DND-41 (cell line): ENCODE measurements around the gene TOMM70.
A peak's percentile ranks its signal among the peaks of the same experiment; 100 is the strongest.

Experiments used
- ATAC-seq: fragments of 200-7000 bp; cut with Tn5 transposase; 3 replicates; pipeline ENCODE4 v1.9.1; 2021; ENCODE audit warnings: low read depth; ENCODE audit not compliant: insufficient read depth
- DNase-seq: peaks from one replicate; pipeline ENCODE4 v3.0.0-alpha.2; 2020
- H2AFZ ChIP-seq: 2 replicates; pipeline ENCODE4 v1.6.0; 2012; ENCODE audit warnings: low read depth, low read length
- H3K27ac ChIP-seq: 2 replicates; pipeline ENCODE4 v1.5.1; 2012; ENCODE audit warnings: low read length, inconsistent platforms
- H3K27me3 ChIP-seq: fragments of 200-600 bp; sonication (generic); 2 replicates; pipeline ENCODE4 v1.6.0; 2012; ENCODE audit warnings: low read length, mild to moderate bottlenecking, inconsistent platforms; ENCODE audit not compliant: insufficient read depth, poor library complexity
- H3K36me3 ChIP-seq: 2 replicates; pipeline ENCODE4 v1.5.1; 2012; ENCODE audit warnings: low read length, inconsistent platforms; ENCODE audit not compliant: insufficient read depth
- H3K4me1 ChIP-seq: 2 replicates; pipeline ENCODE4 v1.5.1; 2012; ENCODE audit warnings: mild to moderate bottlenecking, low read length; ENCODE audit not compliant: insufficient read depth
- H3K4me2 ChIP-seq: 2 replicates; pipeline ENCODE4 v1.6.0; 2012; ENCODE audit warnings: mild to moderate bottlenecking, moderate library complexity, low read length, inconsistent platforms; ENCODE audit not compliant: insufficient read depth
- H3K4me3 ChIP-seq, 2 experiments: fragments of 200-600 bp in 1 of 2; shearing (Covaris generic) in 1 of 2; 2 replicates each; pipeline ENCODE4 v1.5.1; 2012 to 2016; ENCODE audit warnings: inconsistent platforms in 2 of 2, low read length in 2 of 2, mild to moderate bottlenecking in 2 of 2, low read depth in 1 of 2, moderate library complexity in 1 of 2
- H3K79me2 ChIP-seq: 2 replicates; pipeline ENCODE4 v1.6.0; 2012; ENCODE audit warnings: low read length, inconsistent platforms; ENCODE audit not compliant: insufficient read depth
- H3K9ac ChIP-seq: 2 replicates; pipeline ENCODE4 v1.6.0; 2012; ENCODE audit warnings: low read depth, mild to moderate bottlenecking, inconsistent platforms, low read length, moderate library complexity
- H3K9me3 ChIP-seq: 2 replicates; pipeline ENCODE4 v1.5.1; 2012; ENCODE audit warnings: low read length, moderate library complexity, mild to moderate bottlenecking, inconsistent platforms; ENCODE audit not compliant: insufficient read depth, severe bottlenecking
- H4K20me1 ChIP-seq: 2 replicates; pipeline ENCODE4 v1.6.0; 2012; ENCODE audit warnings: low read length; ENCODE audit not compliant: insufficient read depth
- EZH2 ChIP-seq: IDR thresholded peaks from 3 replicates; pipeline ENCODE4 v1.6.1; 2012; ENCODE audit warnings: borderline replicate concordance, low read depth, mild to moderate bottlenecking, moderate library complexity, low read length, inconsistent platforms; ENCODE audit not compliant: severe bottlenecking
- TF ChIP-seq, protein P1 (sequence below): IDR thresholded peaks from 2 replicates; pipeline ENCODE4 v1.5.1; 2012; ENCODE audit warnings: borderline replicate concordance, low read length, moderate library complexity, mild to moderate bottlenecking; ENCODE audit not compliant: poor library complexity, severe bottlenecking; ENCODE audit errors: extremely low read depth

Gene TOMM70

DNA sequence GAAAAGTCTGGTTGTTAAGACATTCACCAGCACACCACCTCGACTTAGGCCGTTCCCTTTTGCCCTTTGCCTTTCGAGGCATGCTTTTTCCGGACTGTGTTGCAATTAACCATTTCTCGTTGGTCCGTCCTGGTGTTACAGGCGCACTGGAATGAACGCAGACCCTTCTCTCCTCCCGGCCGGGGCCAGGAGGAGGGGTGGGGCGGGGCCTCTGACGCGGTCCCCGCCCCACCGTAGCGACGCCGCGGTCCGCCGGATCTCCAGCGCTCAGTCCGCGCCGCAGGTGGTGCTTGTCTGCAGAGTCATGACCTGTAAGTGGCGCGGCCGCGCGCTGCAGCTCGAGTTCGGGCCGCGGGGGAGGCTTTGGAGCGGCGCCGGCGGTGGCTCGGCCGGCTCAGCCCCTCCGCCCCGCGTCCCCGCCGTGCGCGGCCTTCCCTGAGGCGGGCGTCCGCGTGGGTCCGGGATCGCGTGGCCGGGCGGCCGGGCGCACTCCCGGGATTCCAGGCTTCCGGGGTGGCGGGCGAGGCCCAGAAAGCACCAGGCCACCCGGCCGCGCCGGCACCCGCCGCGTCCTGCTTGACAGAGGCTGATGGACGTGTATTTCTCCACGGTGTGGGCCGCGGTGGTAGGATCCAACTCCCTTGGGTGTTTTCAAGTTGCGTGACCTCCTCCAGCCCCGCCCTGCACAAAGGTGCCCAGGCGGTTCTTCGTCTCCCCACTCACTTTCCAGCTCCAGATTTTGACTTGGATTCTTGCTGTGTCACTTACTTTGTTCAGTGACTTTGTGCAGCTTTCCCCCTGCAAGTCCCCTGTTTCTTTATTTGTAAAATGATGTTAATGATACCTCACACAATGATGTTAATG is 66.2 kb downstream of the TOMM70 start, which contains the start of gene NIT2:
NIT2 (plus strand) TSS at position 270 of the 864 bp plus-strand sequence; CDS start at position 305, 35 bp downstream.
- no peaks in the 10 kb centered on the region for H3K27me3 ChIP-seq
- H3K79me2 ChIP-seq: peaks cover 16% of the 10 kb centered on the region; the same call in 1 of the 2 replicates
- H3K27ac ChIP-seq: peak within 1 kb of the TSS; percentile 73
- H3K9ac ChIP-seq: peak within 1 kb of the TSS; percentile 68
- ATAC-seq: peak; percentile 95
- H4K20me1 ChIP-seq: no peaks in the 10 kb centered on the region
- H3K9me3 ChIP-seq: no peaks in the 10 kb centered on the region
- peak; percentile 83 for DNase-seq
- H3K4me1 ChIP-seq: peaks cover 23% of the 10 kb centered on the region
- peak within 1 kb of the TSS; percentile 37 to 89; a peak in 3 of 4 replicates for H3K4me3 ChIP-seq
- peak within 1 kb of the TSS; percentile 98 for H2AFZ ChIP-seq
- peaks cover 17% of the 10 kb centered on the region for H3K36me3 ChIP-seq
- H3K4me2 ChIP-seq: peak within 1 kb of the TSS; percentile 85
- TF ChIP-seq, protein P1, sequence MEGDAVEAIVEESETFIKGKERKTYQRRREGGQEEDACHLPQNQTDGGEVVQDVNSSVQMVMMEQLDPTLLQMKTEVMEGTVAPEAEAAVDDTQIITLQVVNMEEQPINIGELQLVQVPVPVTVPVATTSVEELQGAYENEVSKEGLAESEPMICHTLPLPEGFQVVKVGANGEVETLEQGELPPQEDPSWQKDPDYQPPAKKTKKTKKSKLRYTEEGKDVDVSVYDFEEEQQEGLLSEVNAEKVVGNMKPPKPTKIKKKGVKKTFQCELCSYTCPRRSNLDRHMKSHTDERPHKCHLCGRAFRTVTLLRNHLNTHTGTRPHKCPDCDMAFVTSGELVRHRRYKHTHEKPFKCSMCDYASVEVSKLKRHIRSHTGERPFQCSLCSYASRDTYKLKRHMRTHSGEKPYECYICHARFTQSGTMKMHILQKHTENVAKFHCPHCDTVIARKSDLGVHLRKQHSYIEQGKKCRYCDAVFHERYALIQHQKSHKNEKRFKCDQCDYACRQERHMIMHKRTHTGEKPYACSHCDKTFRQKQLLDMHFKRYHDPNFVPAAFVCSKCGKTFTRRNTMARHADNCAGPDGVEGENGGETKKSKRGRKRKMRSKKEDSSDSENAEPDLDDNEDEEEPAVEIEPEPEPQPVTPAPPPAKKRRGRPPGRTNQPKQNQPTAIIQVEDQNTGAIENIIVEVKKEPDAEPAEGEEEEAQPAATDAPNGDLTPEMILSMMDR: peak; percentile 4
- TF ChIP-seq EZH2: no peak

DNA sequence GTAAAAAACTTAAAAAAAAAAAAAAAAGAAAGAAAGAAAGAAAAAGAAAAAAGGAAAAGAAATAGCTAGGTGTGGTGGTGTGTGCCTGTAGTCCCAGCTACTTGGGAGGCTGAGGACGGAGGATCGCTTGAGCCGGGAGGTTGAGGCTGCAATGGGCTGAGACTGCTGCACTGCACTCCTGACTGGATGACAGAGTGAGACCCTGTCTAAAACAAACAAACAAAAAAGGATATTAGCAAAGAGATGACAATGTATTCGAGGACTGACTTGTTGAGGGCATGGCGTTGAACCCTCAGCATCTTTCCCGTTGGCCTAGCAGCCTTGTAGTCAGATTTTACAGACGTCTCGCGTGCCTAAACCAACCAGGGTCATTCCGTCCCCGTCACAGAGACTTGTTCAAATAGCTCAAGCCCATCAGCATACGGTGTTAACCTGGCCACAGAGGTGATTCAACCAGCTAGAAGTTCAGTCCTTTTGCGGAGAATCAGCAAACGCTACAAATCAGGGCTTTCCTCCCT is 66.9 kb downstream of the TOMM70 start:
- no peak for TF ChIP-seq EZH2
- TF ChIP-seq, protein P1: no peak
- Histone ChIP-seq H3K27me3 (no peaks in the 10 kb centered on the region), H3K27ac (peak overlapping the region; percentile 70), H3K4me3 (peak overlapping the region; percentile 37 to 89; a peak in 3 of 4 replicates), H3K79me2 (peaks cover 16% of the 10 kb centered on the region; the same call in 1 of the 2 replicates), H3K4me1 (peaks cover 23% of the 10 kb centered on the region), H3K9ac (peak overlapping the region; percentile 68), H2AFZ (peak overlapping the region; percentile 98), H3K9me3 (no peaks in the 10 kb centered on the region), H4K20me1 (no peaks in the 10 kb centered on the region), H3K36me3 (peaks cover 10% of the 10 kb centered on the region), H3K4me2 (peak overlapping the region; percentile 85)
- no peak; the same call in 1 of the 3 replicates for ATAC-seq
- DNase-seq: no peak

DNA sequence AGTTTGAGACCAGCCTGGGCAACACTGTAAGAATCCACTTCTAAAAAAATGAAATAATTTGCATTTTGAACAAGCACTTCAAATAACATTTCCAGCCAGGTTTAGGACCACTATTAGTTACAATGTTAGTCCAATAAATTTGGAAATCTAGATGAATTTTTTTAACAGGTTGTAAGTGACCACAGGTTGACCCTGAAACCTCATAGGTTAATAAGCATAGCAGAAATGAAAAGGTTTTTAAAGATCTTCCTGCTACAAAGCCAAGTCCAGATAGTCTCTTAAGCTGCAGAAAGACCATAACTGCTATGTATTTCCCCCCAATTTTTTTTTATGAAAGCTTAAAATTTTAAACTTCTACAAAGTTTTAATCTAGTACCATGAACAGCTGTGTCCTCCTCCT is 67.8 kb downstream of the TOMM70 start:
- TF ChIP-seq EZH2: no peak
- TF ChIP-seq, protein P1: no peak
- H3K9me3 ChIP-seq: no peaks in the 10 kb centered on the region
- H4K20me1 ChIP-seq: no peaks in the 10 kb centered on the region
- ATAC-seq (no peak), DNase-seq (no peak)
- H3K4me2 ChIP-seq: no peak overlapping the region
- peaks cover 16% of the 10 kb centered on the region; the same call in 1 of the 2 replicates for H3K79me2 ChIP-seq
- H3K4me3 ChIP-seq: no peak overlapping the region
- H2AFZ ChIP-seq: no peak overlapping the region
- H3K27me3 ChIP-seq: no peaks in the 10 kb centered on the region
- no peak overlapping the region for H3K9ac ChIP-seq
- no peak overlapping the region for H3K27ac ChIP-seq
- H3K36me3 ChIP-seq: 0 out of 2 replicates have a peak, but pooled peaks cover under 1% of the 10 kb centered on the region
- H3K4me1 ChIP-seq: peaks cover 23% of the 10 kb centered on the region
